GM18873 (cell line): Measurements from ENCODE around the gene HOXA2.

Experiments
- ATAC-seq: cut with Tn5 transposase; IDR thresholded peaks from one replicate; pipeline ENCODE4 v1.9.1; 2021; ENCODE audit warnings: mild to moderate bottlenecking, moderate library complexity, moderate number of reproducible peaks; ENCODE audit not compliant: unreplicated experiment, low FRiP score

Gene HOXA2

GRCh38 chr7:27126596-27127327 lies 24.3 kb upstream of the HOXA2 start:
- no peak for ATAC-seq

- ATAC-seq: no peak
These were observed 23.5 kb upstream of the HOXA2 start for GRCh38 chr7:27125986-27126394.

GRCh38 chr7:27124902-27125689 lies 22.6 kb upstream of the HOXA2 start:
- ATAC-seq: no peak

GRCh38 chr7:27124096-27124901 lies 21.8 kb upstream of the HOXA2 start:
- no peak for ATAC-seq

- ATAC-seq: no peak
These were observed 21.1 kb upstream of the HOXA2 start for GRCh38 chr7:27123477-27124053.

- no peak for ATAC-seq
These were observed 20.6 kb upstream of the HOXA2 start for GRCh38 chr7:27123007-27123476.

- no peak for ATAC-seq
These were observed 19.8 kb upstream of the HOXA2 start for GRCh38 chr7:27122077-27122910.

GRCh38 chr7:27121684-27122076 lies 19.2 kb upstream of the HOXA2 start:
- no peak for ATAC-seq

GRCh38 chr7:27119412-27119911 lies 17.0 kb upstream of the HOXA2 start:
- ATAC-seq: no peak

GRCh38 chr7:27118580-27118979 lies 16.1 kb upstream of the HOXA2 start:
- no peak for ATAC-seq

GRCh38 chr7:27117887-27118491 lies 15.5 kb upstream of the HOXA2 start:
- no peak for ATAC-seq

GRCh38 chr7:27116962-27117886 lies 14.7 kb upstream of the HOXA2 start:
- no peak for ATAC-seq

- ATAC-seq: no peak
These were observed 13.8 kb upstream of the HOXA2 start for GRCh38 chr7:27116031-27116961.

GRCh38 chr7:27115221-27116026 lies 12.9 kb upstream of the HOXA2 start:
- ATAC-seq: no peak

- ATAC-seq: no peak
These were observed 12.4 kb upstream of the HOXA2 start for GRCh38 chr7:27114881-27115220.

GRCh38 chr7:27113991-27114769 lies 11.7 kb upstream of the HOXA2 start:
- no peak for ATAC-seq
